Pons (tissue), 1 donor: ENCODE results near the gene EXOSC9.

Experiments
- DNase-seq: peaks from one replicate; pipeline ENCODE4 v3.0.0-alpha.2; 2016; ENCODE audit warnings: low spot score

Gene EXOSC9

DNA sequence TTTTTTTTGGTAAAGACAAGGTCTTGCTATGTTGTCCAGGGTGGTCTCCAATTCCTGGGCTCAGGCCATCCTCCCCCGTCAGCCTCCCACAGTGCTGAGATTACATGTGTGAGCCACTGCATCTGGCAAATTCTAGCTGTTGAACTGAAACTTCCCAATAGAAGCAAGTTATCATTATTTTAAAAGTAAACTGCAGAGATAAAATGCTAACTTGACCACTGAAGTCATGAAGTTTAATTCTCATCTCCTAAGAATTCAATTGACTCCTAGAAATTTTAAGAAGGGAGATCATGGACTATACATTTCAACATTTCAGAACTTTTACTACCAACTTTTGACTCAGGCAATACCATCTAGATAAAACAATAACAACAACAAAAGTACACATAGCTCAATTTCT, 11.7 kb upstream of the EXOSC9 start:
- no peak for DNase-seq

DNA sequence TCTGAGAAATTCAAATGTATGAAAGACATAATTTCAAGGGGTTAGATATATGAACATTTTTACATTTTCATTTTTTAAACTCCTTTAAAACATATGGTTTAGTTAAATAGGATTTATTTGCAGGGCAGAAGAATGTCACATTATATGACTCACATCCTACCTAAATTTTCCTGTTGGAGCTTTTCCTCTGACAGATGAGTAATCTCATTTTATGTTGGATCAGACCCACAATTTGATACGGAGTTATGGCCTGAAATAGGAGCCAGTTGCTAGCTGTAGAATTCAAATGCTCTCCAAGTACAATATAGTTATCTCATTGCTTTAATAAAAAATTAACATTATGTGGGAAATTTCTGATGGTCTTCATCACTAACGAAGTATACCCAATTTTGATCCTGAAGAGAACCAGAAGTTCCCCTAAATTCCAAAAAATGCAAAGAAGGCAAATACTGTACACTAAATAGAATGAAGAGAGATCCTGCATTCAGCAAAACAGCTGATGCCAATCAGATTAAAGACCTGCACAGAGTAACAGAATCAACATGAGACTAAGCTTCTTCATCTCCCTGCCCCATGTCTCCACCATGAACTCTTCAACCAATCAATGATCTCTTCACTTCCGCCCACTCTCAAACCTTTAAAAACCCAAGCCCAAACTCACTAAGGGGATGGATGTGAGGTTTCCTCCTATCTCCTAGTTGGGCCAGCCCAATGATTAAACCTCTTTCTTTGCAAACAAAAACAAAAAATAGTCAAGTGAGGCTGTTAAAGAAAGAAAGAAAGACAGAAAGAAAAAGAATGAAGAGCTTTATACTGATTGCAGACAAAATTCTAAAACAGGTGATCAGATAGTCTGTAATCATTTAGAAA, 10.9 kb upstream of the EXOSC9 start:
- no peak for DNase-seq

DNA sequence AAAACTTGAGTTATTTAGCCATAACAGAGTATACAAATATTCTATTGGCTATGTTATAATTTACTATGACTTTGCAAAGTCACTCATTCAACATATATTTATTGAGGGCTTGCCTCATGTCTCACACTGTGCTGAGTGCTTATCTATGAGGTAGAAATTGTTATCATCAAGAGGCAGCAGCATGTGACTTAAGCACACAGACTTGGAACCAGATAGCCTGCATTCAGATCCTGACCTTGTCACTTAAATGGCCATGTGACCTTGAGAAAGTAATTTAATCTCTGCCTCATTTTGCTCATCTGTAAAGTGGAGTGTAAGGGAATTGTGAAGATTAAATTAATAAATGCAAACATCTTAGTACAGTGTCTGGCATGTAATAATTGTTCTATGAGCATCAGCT, 10.1 kb upstream of the EXOSC9 start:
- DNase-seq: no peak

DNA sequence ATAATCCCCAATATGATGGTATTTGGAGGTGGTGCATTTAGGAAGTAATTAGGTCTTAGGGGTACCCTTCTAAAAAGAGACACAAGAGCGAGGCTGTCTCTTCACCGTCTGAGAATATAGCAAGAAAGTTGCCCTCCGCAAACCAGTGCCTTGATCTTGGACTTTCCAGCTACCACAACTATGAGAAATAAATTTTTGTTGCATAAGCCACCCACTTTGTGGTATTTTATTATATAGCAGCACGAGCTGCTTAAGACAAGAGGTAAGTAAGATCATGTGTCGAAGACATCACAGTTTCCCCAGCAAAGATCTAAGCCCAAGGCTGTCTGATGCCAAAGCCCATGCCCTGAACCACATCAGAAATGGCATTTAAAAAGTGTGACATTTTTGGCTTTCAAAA, 9.6 kb upstream of the EXOSC9 start:
- DNase-seq: no peak

DNA sequence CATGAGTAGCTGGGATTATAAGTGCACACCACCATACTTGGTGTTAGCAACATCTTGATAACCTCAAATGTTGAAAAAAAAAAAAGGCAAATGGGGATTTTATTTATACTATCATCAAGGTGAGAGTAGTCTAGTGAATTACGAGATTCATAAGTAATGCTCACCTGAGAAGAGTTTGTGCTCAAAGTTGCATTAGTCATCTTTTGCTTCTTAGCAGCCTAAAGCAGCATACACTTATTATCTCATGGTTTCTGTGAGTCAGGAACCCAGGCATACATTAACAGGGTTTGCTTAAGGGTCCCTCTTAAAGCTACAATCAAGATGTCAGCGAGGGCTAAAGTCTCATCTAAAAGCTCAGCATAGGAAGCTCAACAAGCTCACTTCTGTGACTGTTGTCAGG, 8.2 kb upstream of the EXOSC9 start:
- no peak for DNase-seq

DNA sequence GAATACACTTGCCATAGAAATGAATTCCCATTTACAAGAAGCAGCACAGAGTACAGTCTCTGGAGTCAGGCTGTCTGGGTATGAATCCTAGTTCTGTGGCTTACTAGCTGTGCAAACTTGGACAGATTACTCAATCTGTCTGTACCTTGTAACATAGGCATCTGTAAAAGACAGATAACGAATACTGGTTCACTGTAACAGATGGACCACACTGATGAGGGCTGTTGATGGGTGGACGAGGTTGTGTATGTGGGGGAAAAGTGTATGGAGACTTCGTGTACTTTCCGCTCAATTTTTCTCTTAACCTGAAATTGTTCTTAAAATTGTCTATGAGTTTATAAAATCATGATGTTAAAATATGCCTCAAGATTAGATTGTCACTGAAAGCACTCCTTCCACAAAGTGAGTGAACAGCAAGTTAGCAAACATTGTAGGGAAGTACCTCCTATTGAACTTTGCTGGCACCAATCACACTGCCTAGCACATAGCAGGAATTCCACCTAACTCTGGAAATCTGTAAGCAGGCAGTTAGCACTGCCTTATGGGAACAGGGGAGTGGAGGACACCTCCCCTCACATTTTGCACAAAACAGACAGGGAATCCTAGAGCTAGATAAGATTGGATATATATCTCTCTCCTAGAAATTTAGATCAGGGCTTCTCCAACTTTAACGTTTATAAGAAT, 6.5 kb upstream of the EXOSC9 start:
- DNase-seq: no peak

DNA sequence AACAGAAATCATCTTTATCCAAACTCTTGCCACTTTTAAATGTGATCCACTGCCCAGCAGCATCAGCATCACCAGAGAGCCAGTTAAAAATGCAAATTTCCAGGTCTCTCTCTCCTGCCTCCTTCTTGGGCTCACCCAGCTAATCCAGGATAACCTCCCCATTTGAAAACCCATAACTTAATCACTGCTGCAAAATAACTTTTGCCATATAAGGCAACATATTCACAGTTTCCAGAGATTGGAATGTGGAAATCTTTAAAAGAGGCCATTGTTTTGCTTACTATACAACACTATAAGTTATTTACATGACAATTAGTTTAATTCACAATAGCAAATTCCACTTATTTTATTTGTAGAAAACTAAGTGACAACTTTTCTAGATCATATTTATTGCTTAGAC, 4.8 kb upstream of the EXOSC9 start:
- DNase-seq: no peak

DNA sequence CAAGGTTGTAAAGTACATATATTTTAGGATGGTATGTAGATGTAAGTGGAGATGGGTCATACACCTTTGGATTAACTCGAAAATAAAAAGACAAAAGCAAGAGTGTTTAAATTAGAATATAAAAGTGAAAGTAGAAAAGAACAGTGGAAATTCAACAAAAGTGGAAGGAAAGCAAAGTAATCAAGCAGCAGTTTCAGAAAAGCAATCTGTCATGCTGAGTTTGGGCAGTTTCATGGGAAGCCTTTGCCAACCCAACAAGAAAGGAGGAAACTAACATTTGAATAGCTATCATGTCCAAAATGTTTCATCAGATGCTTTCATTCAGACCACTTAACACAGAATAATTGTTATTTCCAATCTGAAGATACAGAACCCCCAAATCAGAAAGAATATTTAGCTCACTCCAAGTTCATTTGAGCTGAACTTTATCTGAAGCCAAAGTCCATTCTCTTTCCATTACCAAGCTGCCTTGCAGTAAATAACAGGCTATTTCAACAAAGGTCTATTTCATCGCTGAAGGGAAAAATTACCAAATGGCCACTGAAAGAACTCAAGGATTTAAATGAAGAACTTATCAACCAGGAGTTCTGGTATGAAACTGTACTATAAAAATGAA, 1.8 kb upstream of the EXOSC9 start:
- peak; percentile 7 for DNase-seq

DNA sequence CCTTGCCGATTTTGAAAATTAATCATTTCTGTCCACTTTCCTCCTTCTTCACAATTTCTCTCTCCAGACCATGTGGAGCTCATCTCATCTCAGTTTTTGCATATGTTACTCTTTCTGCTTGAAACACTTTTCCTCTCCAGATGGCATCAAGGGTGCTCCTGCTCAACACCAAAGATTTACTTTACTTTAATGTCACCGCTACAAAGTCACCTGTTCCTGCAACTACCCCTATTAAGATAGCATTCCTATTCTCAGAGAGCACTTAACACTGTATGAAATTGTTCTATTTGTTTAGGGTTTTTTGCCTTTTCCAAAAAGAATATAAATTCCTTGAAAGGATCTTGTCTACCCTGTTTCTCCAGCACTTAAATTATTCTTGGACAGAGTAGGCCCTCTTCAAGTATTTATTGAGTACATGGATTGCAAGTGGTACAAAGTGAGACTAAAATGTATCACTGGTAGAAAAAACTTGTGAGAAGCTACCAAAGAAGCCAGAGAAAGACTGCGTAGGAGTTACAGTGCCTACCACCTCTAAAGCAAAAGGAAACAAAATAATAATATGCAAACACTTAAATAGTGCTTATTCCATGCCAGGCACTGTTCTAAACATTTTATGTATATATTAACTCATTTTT, 1.1 kb upstream of the EXOSC9 start:
- no peak for DNase-seq

DNA sequence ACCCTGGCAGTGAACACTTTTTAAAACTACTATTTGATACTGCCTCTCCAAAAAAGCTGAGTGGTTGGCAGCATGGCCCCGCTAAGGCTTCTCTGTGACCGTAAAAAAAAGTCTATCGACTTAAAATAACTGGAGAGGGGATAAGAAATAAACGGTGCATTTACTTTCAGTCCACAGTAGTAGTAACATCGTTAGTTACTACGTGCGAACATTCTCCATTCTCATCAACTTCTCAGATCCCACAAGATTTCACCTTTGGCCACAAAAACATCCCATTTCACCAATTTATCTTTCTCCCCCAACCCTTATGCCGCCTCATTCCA, 524 bp upstream of the EXOSC9 start:
- no peak for DNase-seq

DNA sequence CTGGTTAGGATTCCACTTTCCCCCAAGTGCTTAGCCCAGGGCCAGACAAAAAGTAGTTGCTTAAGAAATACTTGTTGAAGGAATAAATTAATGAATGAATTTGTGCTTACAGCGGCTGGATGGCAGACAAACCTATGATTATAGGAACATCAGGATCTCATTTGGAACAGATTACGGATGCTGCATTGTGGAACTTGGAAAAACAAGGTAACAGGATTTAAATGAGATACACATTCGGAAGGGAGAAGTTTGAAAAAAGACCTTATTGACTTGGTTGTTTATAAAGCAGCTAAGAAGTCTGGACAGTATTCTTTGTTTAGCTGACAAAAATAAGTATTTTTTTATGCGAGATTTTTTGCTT, 572 bp downstream of the EXOSC9 start:
- no peak for DNase-seq

DNA sequence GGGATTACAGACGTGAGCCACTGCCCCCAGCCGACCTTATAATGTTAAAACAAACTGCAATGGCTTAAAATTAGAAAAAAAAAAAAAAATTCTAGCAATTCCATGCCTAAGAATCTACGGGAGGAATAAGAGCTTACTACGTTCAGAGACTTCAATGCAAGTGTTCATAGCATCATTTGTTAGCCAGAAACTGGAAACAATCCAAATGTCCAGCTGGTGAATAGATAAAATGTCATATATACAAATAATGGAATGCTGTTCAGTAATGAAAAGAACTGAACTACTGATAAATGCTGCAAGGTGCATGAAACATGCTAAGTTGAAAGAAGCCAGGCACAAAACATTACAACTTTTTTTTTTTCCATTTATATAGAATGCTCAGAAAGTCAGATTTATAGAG, 5.3 kb downstream of the EXOSC9 start:
- no peak for DNase-seq

DNA sequence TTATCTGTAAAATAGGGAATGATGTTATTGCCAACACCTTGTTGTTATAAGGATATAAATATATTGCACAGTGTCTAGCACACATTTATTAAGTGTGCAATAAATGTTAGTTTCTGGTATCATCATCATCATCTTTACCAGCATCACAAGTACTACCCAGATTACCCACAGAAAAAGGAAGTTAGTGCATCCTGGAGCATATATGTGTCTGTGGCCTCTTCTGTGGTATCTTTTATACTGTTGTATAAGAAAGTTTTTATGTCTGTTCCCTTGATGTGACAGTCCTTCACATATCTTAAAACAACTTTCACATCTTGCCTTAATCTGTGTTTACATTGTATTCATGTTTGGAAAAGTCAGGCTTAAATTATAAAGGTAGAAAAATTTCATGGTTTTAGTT, 10.0 kb downstream of the EXOSC9 start:
- DNase-seq: no peak

DNA sequence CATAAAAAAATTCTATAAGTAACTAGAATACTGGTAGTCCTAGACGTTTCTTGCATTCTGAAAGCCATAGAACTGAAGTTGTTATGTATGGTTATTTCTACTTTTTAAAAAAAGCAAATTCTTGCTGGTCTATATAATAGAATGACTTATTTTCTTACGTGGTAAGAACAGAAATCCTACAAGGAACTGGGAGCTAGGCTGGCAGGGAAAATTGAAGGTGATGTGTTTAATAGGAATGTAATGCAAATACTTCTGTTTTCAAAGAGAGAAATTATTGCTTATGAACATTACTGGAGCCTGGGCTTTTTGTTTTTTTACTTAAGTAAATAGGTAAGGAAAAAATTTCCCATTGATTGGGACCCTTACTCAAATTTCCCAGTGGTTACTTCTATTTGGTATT, 13.6 kb downstream of the EXOSC9 start:
- DNase-seq: no peak

DNA sequence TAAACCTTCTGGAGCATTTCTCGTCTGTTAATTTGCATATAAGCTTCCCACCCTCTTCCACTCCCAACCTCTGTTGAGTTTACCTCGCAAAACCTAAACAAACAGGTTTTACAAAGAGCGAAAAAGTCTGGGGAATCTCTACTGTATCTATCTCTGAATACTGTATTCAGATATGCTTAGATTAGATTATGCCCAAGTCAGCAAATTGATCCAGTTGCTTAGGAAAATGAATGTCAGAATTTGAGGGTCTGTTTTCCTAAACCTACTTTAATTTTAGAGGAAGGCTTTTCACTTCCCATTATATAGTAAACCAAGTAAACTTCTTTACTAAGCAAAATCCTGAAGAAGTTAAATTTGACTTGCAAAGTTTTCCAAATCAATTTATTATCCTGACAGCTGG, 15.9 kb downstream of the EXOSC9 start:
- no peak for DNase-seq

DNA sequence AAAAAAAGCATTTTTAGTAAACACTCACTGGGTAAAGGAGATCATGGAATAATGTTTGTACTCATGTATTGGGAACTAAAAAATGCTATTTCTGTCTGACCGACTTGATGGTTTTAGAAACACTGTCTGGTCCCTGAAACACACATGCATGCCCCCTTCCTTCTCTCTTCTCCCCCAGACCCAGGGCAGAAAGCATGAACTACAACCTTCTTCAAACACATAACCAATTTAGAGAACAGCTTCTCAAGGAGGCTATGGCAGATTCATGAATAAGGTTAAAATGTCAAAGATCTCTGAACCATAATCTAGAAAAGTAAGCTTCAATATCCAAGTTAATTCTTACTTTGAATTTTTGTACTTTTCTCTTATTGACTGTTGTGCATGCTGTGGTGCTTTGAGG, 16.6 kb downstream of the EXOSC9 start:
- DNase-seq: no peak

DNA sequence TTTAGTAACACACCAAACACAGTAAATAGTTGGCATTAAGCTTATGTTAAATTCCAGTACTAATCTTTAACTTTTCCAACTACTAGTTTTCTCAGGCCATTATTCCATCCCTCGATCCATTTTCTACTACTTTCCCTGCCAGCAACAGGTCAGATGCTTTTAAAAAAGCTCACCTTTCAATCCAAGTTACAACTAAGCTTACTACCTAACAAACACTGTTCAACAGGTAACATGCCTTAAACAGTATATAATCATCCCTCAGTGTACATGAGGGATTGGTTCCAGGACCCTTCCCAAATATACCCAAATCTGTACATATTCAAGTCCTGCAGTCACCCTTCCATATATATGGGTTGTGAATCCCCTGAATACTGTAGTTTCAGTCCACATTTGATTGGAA, 17.1 kb downstream of the EXOSC9 start:
- no peak for DNase-seq

DNA sequence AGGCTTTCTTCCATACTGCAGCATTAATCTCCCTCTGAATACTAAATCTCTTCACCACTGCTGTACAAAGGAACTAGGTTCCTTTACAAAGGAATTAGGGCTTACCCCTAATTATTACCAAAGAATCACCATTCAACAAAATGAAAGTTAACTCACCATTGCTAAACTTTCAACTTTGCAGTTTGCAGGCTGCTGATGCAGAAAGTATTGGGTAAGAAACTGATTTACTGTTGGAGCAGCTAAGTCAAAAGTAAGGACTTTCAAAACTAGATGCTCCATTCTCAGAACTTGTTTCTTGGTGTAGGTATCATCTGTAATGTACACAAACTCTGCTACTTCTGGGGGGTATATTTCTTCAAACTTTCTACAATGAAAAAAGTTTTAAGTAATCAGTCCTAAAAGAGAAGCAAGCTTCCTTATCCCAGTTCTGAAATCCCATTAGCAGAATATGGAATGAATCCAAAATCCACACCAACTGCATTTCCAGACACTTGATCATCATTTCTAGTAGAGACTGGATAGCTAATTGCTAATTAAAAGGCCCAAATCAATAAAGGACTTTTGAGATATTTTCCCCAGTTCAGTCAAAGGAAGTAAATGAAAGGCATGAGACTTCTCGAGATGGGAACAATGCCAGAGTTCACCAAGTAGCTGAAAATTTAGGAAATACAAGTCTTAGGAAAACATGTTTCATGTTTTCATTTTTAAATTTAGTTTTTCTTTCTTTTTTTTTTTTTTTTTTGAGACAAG, 18.3 kb downstream of the EXOSC9 start:
- no peak for DNase-seq

DNA sequence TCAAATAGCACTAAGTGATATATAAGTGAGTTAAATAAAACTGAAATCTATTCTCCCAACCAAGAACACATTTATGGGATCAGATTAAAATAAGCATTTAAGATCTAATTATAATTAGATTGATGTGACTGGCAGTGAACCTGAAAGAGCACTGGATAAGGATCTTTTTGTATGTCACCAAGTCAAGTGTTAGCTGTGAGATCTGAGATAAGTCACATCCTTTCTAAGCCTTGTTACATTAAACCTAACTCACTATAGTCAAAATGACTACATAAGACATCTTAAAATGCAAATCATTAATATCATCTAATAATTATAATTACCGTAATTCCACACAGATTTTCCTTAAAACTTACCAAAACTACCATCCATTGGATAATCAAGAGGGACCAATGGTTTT, 20.9 kb downstream of the EXOSC9 start:
- DNase-seq: no peak

DNA sequence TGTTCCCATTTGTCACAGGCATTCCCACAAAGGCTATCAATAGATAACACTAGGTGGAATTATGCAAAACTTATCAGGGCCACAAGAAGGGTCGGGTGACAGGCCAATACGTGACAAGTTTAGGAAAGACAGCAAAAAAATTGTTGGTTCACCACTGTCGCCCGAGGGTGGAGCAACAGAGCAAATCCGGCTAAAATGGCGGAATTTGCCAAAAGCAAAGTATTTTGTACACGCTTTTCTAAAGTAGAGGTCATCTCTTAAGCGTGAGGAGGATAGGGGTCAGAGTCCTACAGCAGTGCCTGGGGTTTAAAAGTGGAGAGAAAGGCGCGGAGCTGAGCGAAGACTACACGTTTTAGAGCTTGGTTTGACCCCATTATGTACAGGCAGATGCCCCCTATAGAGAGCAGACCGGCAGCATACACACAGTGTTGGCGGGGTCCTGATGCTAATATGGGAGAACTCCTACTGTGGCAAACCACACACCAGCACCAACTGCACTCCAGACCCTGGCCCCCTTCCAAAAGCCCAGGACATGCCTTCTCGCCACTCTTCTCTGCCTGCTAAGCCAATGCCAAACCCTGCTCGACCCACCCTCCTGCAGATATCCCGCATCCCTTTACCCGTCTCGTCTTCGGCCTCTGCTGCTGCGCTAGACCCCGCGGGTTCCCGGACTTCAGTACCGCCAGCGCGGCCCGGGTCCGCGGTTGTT, 21.8 kb downstream of the EXOSC9 start:
- DNase-seq: no peak

DNA sequence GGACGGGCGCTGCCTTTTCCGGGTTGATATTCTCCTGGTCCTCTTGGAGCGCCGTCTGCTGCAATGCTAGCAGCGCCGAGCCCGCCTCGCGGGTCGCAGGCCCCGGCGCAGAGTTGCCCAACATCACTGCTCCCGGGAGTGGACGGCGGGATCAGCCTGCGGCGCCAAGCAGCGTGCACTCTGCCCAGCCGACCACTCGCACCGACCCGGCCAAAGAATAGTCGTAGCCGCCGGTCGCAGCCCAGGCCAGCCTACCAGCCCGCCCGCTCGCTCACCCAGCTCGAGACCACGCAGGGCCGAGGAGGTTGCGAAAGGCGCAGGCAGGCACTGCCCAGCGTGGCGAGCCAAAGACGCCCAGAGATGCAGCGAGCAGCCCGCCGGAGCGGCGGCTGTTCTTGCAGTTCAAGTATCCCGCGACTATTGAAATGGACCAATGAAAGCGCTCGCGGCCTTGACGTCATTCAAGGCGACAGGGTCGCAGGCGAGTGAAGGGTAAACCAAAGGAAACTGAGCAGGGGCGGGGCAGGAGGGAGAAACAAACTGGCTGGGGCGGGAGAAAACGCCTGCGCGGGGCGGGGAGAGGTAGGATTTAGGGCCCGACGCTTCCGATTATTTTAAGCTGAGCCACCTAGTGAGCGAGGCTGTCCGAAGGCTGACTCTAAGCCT, 22.5 kb downstream of the EXOSC9 start, which contains the start of gene CCNA2:
Gene CCNA2, minus strand, starts transcription at position 379 of the 666 bp plus-strand sequence. Its CDS starts 255 bp downstream, at position 124.
- peak; percentile 97 for DNase-seq
